ENCODE results near the gene RBM33.

- TF ChIP-seq RCOR1 (IDR thresholded peaks at IDR 0.05; ENCODE audit: low read depth, low read length) (no peak), MAFK (IDR thresholded peaks at IDR 0.05; ENCODE audit: partially characterized antibody) (no peak), CTCF (IDR thresholded peaks at IDR 0.05) (no peak), RAD21 (conservative IDR thresholded peaks at IDR 0.05 in 1 of 2, IDR thresholded peaks at IDR 0.05 in 1 of 2) (no peak), REST (IDR thresholded peaks at IDR 0.05) (no peak), CEBPB (IDR thresholded peaks at IDR 0.05) (no peak), POLR2A (IDR thresholded peaks at IDR 0.05; ENCODE audit: low read length) (no peak), EP300 (IDR thresholded peaks at IDR 0.05) (no peak), TP53 (CRISPR knock-in tag; IDR thresholded peaks at IDR 0.05) (no peak), ZNF302 (CRISPR knock-in tag; IDR thresholded peaks at IDR 0.05) (no peak), ZC3H11A (IDR thresholded peaks at IDR 0.05) (no peak), CHD2 (IDR thresholded peaks at IDR 0.05; ENCODE audit: low read length, partially characterized antibody) (no peak), RNF2 (IDR thresholded peaks at IDR 0.05; ENCODE audit: borderline replicate concordance, low read depth) (no peak), EHMT2 (IDR thresholded peaks at IDR 0.05; ENCODE audit: low read depth) (no peak)
These were observed 65.0 kb downstream of the RBM33 start for GRCh38 chr7:155709453-155709852.

Measured in A549 (cell line).